Heart right ventricle (tissue), 16 donors: Measurements from ENCODE around the gene HRNR. TPM values are rescaled to one million over a fixed set of nuclear protein-coding genes. Genes with fewer than 3 reads are reported as not detected.
A peak's percentile ranks its signal among the peaks of the same experiment; 100 is the strongest.

ENCODE experiments used
- ATAC-seq, 8 donors: fragments of 200-7000 bp; cut with Tn5 transposase; one replicate each; pipeline ENCODE4 v1.9.1; 2020; ENCODE audit warnings: mild to moderate bottlenecking in 8 of 8, moderate library complexity in 8 of 8, moderate number of reproducible peaks in 1 of 8
- DNase-seq, 2 donors: peaks; one replicate each; pipeline ENCODE4 v3.0.0-alpha.2; 2020
- H3K27ac ChIP-seq, 10 donors: fragments of 200-600 bp; sonication (generic) in 2 of 10; one replicate each; pipeline versions ENCODE4 v1.5.0 to v1.8.0; 2020 to 2022; ENCODE audit warnings: mild to moderate bottlenecking in 3 of 10
- H3K27me3 ChIP-seq, 7 donors: fragments of 200-600 bp; one replicate each; pipeline ENCODE4 v1.8.0; 2021 to 2022; ENCODE audit warnings: mild to moderate bottlenecking in 2 of 7
- H3K36me3 ChIP-seq, 9 donors: fragments of 200-600 bp; sonication (generic) in 1 of 9; one replicate each; pipeline versions ENCODE4 v1.5.0 to v1.8.0; 2020 to 2022; ENCODE audit warnings: mild to moderate bottlenecking in 2 of 9
- H3K4me1 ChIP-seq, 9 donors: fragments of 200-600 bp; sonication (generic) in 1 of 9; one replicate each; pipeline versions ENCODE4 v1.5.0 to v1.8.0; 2020 to 2022; ENCODE audit warnings: mild to moderate bottlenecking in 4 of 9
- H3K4me3 ChIP-seq, 10 donors: fragments of 200-600 bp; sonication (generic) in 2 of 10; one replicate each; pipeline versions ENCODE4 v1.5.0 to v1.8.0; 2020 to 2022; ENCODE audit warnings: mild to moderate bottlenecking in 7 of 10, moderate library complexity in 2 of 10
- H3K9me3 ChIP-seq, 11 donors: fragments of 200-600 bp in 10 of 11; sonication (generic) in 2 of 11; one replicate each; pipeline versions ENCODE4 v1.5.0 to v1.8.0; 2013 to 2022; ENCODE audit warnings: mild to moderate bottlenecking in 2 of 11, control low read depth in 1 of 11, moderate library complexity in 1 of 11
- WGBS, 2 donors: extraction: QIAGEN DNeasy Blood & Tissue Kit; methylation state at CpG; one replicate each; pipeline ENCODE4 v1.1.7; 2013; ENCODE audit warnings: inconsistent platforms in 1 of 2; 5-methylcytosine and 5-hydroxymethylcytosine counted together
- intact Hi-C, 10 donors: fragments of 100-400 bp; cut with DNase I; formaldehyde crosslinking; loops; one replicate each; pipeline versions ENCODE4 v1.11.1 to v1.14.2; 2022
- polyA plus RNA-seq, 2 donors: library from polyadenylated mRNA; stranded (reverse); fragments of 200-250 nt; gene quantifications; one replicate each; pipeline ENCODE4 v1.2.3, GENCODE V29; 2013
- total RNA-seq, 10 donors: library from RNA; stranded (reverse); fragmentation: NEBNext Ultra II Directional in 3 of 10; extraction: Animal tissue kit (Norgen Biotek cat#: 25700) in 3 of 10; gene quantifications; one replicate each; pipeline versions ENCODE4 v1.2.1 to v1.2.4, GENCODE V29; 2021 to 2023
- TF ChIP-seq, protein P1 (sequence below), 9 donors: fragments of 200-600 bp; sonication (generic) in 2 of 9; IDR thresholded peaks; one replicate each; pipeline versions ENCODE4 v1.5.0 to v1.8.0; 2021 to 2022; ENCODE audit warnings: antibody characterized with exemption in 9 of 9, mild to moderate bottlenecking in 5 of 9, moderate library complexity in 1 of 9
- donor health status: Arrhythmogenic right ventricular cardiomyopathy.
- donor health status: ischemic (EF 13 %, LVEDD 7.1; RV severe dilation, severe dysfunction).
- donor health status: healthy with polysubstance abuse.
- donor health status: DM: no; HTN: yes; CAD: no.
- donor health status: DM: no; HTN: no; CAD: no.
- donor health status: ischemic (EF 25% LVEDD 6.9; RV normal size, moderate dysfunction).
- donor health status: ischemic (EF 25% LVEDD 5.7; RV mildly dilated, moderate dysfunction).
- donor health status: healthy.
- donor health status: DM: yes; HTN: yes; CAD: no.
- donor health status: Ischemic cardiomyopathy.
- donor health status: ischemic (EF 35%, LVEDD 5.7; RV mildly dilated, moderate dysfunction).
- donor health status: nonischemic (EF 11% LVEDD 7.7; RV severe dilation, severe dysfunction).
- donor health status: DM: yes; HTN: yes; CAD: no.
- donor health status: PGD.
- donor health status: ischemic (EF 29% LVEDD 5.4; RV normal size, mild dysfunction).
- donor health status: nonischemic (EF 23%, LVEDD 6.1; RV moderate dilation, normal function).

Gene HRNR
- total and polyA plus RNA-seq, 12 donors = 0.07 TPM; not detected in 11

DNA sequence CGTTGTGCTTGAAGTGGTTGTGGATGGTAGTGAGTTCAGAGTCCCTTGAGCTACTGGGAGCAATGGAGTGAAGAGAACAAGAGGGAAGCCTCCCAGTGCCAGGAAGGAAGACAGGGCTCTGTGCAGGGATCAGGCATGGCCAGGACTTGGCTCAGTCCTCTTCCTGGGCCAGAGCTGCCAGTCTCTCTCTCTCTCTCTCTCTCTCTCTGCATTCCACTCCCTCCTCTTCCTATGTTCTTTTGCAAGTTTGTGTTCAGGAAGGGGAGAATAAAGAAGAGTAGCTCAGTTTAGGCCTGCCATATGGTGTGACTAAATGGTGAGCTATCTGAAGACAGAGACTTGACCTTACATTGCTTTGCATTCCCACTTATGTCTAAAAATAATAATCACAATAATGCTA is 44.4 kb downstream of the HRNR start:
- ATAC-seq (peak in 1 of 8 donors; percentile 29), DNase-seq (no peak)
- H3K9me3 ChIP-seq = no peaks in the 10 kb centered on the region
- TF ChIP-seq, protein P1, sequence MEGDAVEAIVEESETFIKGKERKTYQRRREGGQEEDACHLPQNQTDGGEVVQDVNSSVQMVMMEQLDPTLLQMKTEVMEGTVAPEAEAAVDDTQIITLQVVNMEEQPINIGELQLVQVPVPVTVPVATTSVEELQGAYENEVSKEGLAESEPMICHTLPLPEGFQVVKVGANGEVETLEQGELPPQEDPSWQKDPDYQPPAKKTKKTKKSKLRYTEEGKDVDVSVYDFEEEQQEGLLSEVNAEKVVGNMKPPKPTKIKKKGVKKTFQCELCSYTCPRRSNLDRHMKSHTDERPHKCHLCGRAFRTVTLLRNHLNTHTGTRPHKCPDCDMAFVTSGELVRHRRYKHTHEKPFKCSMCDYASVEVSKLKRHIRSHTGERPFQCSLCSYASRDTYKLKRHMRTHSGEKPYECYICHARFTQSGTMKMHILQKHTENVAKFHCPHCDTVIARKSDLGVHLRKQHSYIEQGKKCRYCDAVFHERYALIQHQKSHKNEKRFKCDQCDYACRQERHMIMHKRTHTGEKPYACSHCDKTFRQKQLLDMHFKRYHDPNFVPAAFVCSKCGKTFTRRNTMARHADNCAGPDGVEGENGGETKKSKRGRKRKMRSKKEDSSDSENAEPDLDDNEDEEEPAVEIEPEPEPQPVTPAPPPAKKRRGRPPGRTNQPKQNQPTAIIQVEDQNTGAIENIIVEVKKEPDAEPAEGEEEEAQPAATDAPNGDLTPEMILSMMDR (IDR thresholded peaks at IDR 0.05) = no peak
- H3K27ac ChIP-seq = no peak overlapping the region
- peaks cover 0 to 5% (median 0%) of the 10 kb centered on the region in 7 donors for H3K27me3 ChIP-seq
- intact Hi-C loops = no loop called here
- H3K4me3 ChIP-seq = no peak overlapping the region
- WGBS, 2 donors = 81 to 100% methylated on average over 1 of the region's 1 CpG
- peaks cover 0 to 8% (median 0%) of the 10 kb centered on the region in 9 donors for H3K4me1 ChIP-seq
- H3K36me3 ChIP-seq = no peaks in the 10 kb centered on the region

DNA sequence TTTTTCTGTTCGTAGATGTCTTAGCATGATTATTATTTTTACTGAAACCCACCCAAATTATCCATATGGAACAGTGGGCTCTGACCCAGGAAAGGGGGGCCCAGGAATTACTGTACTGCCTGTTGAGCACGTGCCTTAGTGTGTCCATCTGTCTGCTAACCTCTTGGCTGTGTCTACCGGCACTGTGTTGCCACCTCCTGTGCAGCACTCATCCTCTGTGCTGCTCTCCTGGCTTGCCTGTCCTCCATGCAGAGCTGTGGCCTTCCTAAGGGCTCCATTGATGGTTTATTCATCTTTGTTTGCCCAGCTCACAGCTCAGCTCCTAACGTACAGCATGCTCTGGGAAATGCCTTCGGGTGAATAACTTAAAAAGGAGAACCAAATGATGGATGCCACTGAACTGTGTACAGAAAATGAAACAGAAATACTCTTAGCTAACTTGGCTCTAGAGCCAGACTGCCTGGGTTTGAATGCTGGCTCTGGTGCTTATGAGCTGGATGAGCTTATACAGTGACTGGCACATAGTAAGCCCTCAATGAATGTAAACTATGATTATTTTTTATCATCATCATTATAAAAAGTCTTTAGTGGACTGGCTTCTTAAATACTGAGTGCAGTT is 53.6 kb downstream of the HRNR start:
- no peaks in the 10 kb centered on the region for H3K36me3 ChIP-seq
- H3K27me3 ChIP-seq = no peaks in the 10 kb centered on the region
- intact Hi-C loops = no loop called here
- no peaks in the 10 kb centered on the region for H3K9me3 ChIP-seq
- H3K27ac ChIP-seq = peak overlapping the region in 1 of 10 donors; percentile 23
- 69 to 80% methylated on average over 5 of the region's 5 CpGs for WGBS, 2 donors
- peaks cover 0 to 64% (median 11%) of the 10 kb centered on the region in 9 donors for H3K4me1 ChIP-seq
- no peak for DNase-seq
- H3K4me3 ChIP-seq = no peak overlapping the region
- no peak for ATAC-seq
- TF ChIP-seq, protein P1 (IDR thresholded peaks at IDR 0.05) = no peak

DNA sequence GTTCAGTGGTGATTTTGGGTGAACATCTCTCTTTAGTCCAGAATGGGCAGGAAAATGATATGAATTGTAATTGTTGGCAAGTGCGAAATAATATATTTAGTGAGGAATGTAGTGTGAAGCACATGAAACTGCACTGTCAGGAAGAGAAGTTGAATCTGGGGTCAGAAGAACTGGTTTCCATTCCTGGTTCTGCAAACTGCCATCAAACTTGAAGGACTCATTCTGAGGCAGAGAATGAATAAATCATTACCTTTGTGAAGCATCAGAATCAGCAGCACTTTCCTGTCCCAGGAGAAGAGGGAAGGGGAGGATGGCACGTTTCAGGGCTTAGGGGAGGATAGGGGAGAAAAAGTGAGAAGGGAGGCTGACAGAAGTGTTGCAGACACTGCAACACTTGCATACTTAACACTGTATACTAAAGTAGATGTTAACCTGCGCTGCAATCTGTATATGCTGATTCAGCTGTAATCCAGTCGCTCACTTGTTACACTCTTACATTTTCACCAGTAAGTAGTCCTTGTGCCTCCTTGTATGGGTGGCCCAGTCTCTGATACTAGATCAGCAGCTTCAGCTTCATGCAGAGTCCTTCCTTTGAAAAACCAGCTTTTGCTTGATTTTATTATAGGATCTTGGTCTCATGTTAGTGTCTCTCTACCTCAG is 54.5 kb downstream of the HRNR start:
- no peaks in the 10 kb centered on the region for H3K9me3 ChIP-seq
- H3K36me3 ChIP-seq = no peaks in the 10 kb centered on the region
- H3K4me3 ChIP-seq = no peak overlapping the region
- DNase-seq (no peak), ATAC-seq (no peak)
- TF ChIP-seq, protein P1 (IDR thresholded peaks at IDR 0.05) = no peak
- 82 to 89% methylated on average over 4 of the region's 4 CpGs for WGBS, 2 donors
- H3K27me3 ChIP-seq = no peaks in the 10 kb centered on the region
- intact Hi-C loops = no loop called here
- peaks cover 0 to 71% (median 11%) of the 10 kb centered on the region in 9 donors for H3K4me1 ChIP-seq
- no peak overlapping the region for H3K27ac ChIP-seq

DNA sequence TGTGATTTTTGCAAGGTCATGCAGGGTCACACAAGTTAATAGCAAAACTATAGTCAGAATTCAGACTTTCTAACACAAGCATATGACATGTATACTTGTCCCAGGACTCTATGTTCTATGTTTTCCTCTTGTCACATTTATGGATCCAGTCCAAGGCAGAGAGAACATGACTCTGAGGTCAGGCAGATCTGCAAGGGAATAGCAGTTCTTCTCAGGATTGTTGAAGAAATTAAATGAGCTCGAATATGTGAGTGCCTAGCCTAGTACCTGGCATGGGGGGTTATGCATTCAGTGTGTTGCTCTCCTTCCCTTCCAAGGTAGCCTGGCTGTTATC is 55.5 kb downstream of the HRNR start:
- Histone ChIP-seq H3K36me3 (no peaks in the 10 kb centered on the region), H3K4me3 (no peak overlapping the region), H3K4me1 (peaks cover 0 to 75% (median 11%) of the 10 kb centered on the region in 9 donors), H3K27me3 (no peaks in the 10 kb centered on the region), H3K27ac (peak overlapping the region in 1 of 10 donors; percentile 52), H3K9me3 (no peaks in the 10 kb centered on the region)
- ATAC-seq (peak in 4 of 8 donors; percentile 30 to 91 (median 72)), DNase-seq (no peak)
- 48 to 49% methylated on average over 1 of the region's 1 CpG for WGBS, 2 donors
- TF ChIP-seq, protein P1 (IDR thresholded peaks at IDR 0.05) = no peak
- intact Hi-C loops = no loop called here
